GM18526 (cell line): ENCODE measurements around the gene C1QTNF6.

Experiments
- POLR2A ChIP-seq: IDR thresholded peaks from 3 replicates; pipeline ENCODE4 v1.6.1; 2011; ENCODE audit not compliant: insufficient read length; ENCODE audit errors: extremely low read depth

The C1QTNF6 gene

GRCh38 chr22:37167981-37168647 is 19.9 kb downstream of the C1QTNF6 start:
- no peak for TF ChIP-seq POLR2A

DNA sequence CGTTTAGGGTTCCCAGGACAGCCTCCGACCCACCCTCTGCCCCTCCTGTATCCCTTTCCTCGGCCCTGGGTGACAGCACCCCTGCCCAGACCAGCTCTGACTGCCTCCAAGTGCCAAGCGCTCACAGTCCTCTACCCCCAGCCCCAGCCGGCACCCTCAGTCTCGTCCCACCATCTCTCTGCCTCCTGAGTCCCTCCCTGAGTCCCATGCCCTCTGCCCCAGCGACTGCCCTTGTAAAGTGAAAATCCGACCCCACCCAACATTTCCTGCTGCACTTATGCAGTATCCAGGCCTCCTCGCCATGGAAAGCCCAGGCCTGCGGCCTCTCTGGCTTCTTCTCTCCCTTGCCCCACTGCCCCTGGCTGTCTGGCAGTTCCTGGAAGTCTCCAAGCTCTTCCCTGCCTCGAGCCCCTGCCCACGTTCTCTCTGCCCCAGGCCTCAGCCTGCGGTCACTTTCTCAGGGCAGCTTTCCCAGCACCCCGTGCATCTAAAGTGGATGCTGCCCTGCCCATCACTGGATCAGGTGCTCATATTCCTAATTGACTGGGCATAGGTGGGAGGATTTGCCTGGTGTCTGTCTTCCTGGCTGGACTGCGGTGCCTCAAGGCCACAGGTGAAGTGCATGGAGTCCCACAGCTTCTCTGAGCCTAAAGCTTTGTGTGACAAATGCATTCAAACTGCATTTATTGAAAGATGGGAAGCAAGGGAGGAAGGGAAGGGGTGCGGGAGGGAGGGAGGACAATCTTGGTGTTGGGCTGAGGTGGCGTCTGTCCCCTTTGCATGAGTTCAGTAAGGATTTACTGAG is 20.7 kb downstream of the C1QTNF6 start:
- TF ChIP-seq POLR2A = no peak

DNA sequence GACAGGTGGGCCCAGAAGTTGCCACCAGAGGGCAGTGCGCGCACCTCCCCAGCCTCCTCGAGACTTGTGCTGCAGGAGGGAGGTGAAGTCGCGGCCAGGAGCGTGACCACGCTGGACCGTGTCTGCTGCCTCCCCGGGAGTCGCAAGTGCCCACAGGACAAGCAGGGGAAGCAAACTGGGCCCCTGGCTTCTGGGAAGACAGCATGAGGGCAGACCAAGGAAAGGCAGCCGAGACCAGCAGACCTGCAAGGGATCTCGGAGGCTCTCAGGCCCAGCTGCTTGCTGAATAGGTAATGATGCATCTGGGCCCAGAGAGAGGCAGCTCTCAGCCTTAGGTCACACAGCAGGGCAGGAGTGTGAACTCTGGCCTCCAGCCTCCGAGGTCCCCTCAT is 21.4 kb downstream of the C1QTNF6 start:
- TF ChIP-seq POLR2A = no peak

DNA sequence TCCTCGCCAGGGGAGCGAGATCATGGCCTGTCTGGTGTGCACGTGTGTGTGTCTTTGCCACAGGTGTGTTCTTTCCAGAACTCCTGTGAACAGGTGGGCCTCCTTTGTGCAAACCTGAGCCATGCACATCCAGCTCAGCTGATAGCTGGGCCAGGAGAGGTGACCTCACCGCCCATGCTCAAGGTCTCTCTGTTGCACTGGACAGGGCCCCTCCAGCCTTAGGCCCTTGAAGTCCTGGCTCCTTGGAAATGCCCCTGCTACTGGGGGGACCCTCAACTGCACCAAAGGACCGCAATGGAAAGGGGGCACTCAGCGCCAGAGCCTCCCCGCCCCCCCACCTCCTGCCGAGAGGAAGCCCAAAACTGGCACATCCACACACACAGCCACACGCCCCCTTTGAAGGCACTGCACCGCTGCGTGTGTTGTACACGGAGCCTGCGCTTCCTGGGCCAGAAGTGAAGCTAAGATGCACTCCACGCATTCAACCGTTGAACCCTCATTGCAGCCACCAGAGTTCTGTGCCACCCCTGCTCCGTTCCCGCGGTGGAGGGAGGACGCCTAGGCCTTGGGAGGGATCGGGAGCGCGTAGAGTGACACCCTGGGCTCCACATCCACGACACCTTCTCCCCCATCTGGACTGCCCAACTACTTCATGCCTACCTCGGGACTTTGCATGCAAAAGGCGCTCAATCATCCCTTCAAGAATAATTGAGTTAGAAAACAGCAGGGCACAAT is 21.9 kb downstream of the C1QTNF6 start:
- no peak for TF ChIP-seq POLR2A

DNA sequence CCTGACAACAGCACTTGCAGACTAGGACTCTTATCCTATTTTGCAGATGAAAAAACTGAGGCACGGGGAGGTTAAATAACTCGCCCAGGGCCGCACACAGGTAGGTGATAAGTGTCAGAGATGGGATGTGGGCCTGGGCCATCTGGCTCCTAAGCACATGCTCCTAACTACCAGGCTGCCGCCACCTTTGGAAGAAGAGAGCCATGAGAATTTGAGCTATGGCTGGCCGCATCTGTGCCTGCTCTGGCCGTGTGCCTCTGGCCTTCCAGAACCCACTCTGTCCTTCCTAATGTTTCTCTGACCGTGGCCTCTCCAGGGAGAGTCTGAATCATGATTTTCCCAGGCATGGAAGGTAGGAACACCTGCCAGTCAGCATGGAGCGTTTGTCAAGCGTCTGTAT is 23.0 kb downstream of the C1QTNF6 start:
- TF ChIP-seq POLR2A = no peak

GRCh38 chr22:37164505-37164887 is 23.6 kb downstream of the C1QTNF6 start:
- no peak for TF ChIP-seq POLR2A

DNA sequence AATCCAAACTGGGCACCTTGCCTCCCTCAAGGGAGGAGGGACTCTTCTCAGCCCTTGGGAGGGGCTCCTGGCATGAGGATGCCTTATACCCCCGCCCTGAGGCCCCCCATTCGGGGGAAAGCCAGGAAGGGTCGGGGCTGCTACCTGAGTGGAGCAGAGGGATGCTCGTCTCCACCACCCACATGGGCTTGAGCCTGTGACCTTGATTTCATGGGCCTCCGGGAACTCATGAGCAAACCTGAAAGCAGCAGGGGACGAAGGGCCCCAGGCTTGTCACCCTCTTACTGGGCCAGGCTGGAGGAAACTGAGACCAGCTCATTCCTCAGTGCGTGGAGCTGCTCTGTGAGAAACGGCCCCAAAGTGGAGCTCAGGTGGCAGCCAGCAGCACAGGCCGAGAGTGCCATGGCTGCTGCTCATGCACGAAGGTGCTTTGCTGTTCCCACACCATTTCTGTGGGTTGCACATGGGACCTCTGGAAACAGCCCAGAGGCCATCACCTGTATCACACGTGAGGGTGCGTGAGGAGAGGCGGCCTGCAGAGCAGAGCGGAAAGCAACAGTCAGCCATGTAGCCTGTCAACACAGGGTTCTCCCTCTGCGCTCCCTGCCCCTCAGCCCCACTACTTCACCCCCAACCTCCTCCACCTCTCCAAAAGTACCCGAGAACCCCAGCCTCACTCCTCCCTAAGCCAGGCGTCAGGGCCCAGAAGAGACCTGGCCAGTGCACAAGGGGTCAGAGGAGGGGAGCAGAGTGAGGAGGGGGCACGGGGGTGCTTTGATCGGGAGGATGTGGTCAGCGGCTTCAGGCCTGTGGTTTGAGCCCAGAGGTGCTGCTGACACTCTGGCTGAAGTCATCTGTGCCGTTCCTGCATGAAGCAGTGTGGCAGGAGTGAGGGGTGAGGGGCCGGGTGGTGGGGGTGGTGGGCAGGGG is 24.2 kb downstream of the C1QTNF6 start:
- peak; percentile 72 for TF ChIP-seq POLR2A

GRCh38 chr22:37163096-37163489 is 25.0 kb downstream of the C1QTNF6 start:
- TF ChIP-seq POLR2A = no peak

GRCh38 chr22:37162221-37163095 is 25.6 kb downstream of the C1QTNF6 start:
- TF ChIP-seq POLR2A = peak; percentile 51

GRCh38 chr22:37161443-37161842 is 26.6 kb downstream of the C1QTNF6 start:
- TF ChIP-seq POLR2A = no peak

GRCh38 chr22:37160027-37160426 is 28.0 kb downstream of the C1QTNF6 start:
- no peak for TF ChIP-seq POLR2A

GRCh38 chr22:37158963-37159290 is 29.1 kb downstream of the C1QTNF6 start:
- no peak for TF ChIP-seq POLR2A

- no peak for TF ChIP-seq POLR2A
Measured at GRCh38 chr22:37157516-37158285, 30.3 kb downstream of the C1QTNF6 start.
